GM18907 (cell line): Measurements from ENCODE around the gene DPH5.
"Not testable (repeated sequence)": the region's sequence is repeated elsewhere in the genome, so short reads cannot be mapped to it uniquely, and the experiment has no call there.

Source experiments
- ATAC-seq: cut with Tn5 transposase; IDR thresholded peaks from one replicate; pipeline ENCODE4 v1.9.1; 2021; ENCODE audit warnings: mild to moderate bottlenecking, moderate library complexity; ENCODE audit not compliant: unreplicated experiment

The DPH5 gene

GRCh38 chr1:101025657-101026429 is at the start of gene DPH5:
Gene DPH5 (minus strand): TSS chr1:101025784. CDS start chr1:101025443, 341 bp downstream.
- peak; percentile 90 for ATAC-seq

GRCh38 chr1:101073836-101074235 is 48.3 kb upstream of the DPH5 start:
- ATAC-seq, result no peak

GRCh38 chr1:101071470-101071891 is 45.9 kb upstream of the DPH5 start:
- ATAC-seq, result no peak

GRCh38 chr1:101069158-101069557 is 43.6 kb upstream of the DPH5 start:
- no peak for ATAC-seq

GRCh38 chr1:101066937-101067335 is 41.4 kb upstream of the DPH5 start:
- ATAC-seq, result not testable (repeated sequence)

GRCh38 chr1:101066260-101066936 is 40.8 kb upstream of the DPH5 start:
- ATAC-seq, result no peak

- no peak for ATAC-seq
Measured at GRCh38 chr1:101065575-101065974, 40.0 kb upstream of the DPH5 start.

- no peak for ATAC-seq
Measured at GRCh38 chr1:101064697-101065096, 39.1 kb upstream of the DPH5 start.

- peak; percentile 90 for ATAC-seq
Measured at GRCh38 chr1:101060992-101061391, 35.4 kb upstream of the DPH5 start.

GRCh38 chr1:101059945-101060542 is 34.5 kb upstream of the DPH5 start:
- ATAC-seq, result no peak

- no peak for ATAC-seq
Measured at GRCh38 chr1:101055623-101056022, 30.0 kb upstream of the DPH5 start.

GRCh38 chr1:101051688-101052638 is 26.4 kb upstream of the DPH5 start:
- peak; percentile 94 for ATAC-seq

GRCh38 chr1:101050869-101051268 is 25.3 kb upstream of the DPH5 start:
- no peak for ATAC-seq

- ATAC-seq, result peak; percentile 33
Measured at GRCh38 chr1:101044749-101045148, 19.2 kb upstream of the DPH5 start.

- ATAC-seq, result peak; percentile 55
Measured at GRCh38 chr1:101044259-101044658, 18.7 kb upstream of the DPH5 start.

- ATAC-seq, result no peak
Measured at GRCh38 chr1:101043776-101044175, 18.2 kb upstream of the DPH5 start.

- ATAC-seq, result no peak
Measured at GRCh38 chr1:101041300-101041699, 15.7 kb upstream of the DPH5 start.

GRCh38 chr1:101040666-101041065 is 15.1 kb upstream of the DPH5 start:
- ATAC-seq, result no peak

- no peak for ATAC-seq
Measured at GRCh38 chr1:101039245-101039644, 13.7 kb upstream of the DPH5 start.

GRCh38 chr1:101037316-101037715 is 11.7 kb upstream of the DPH5 start:
- no peak for ATAC-seq

GRCh38 chr1:101033017-101033416 is 7.4 kb upstream of the DPH5 start:
- no peak for ATAC-seq
